Lower lobe of right lung (tissue), 2 donors: ENCODE measurements around the gene NRXN2. TPM values are rescaled to one million over a fixed set of nuclear protein-coding genes. Genes with fewer than 3 reads are reported as not detected.

Experiments
- ATAC-seq, 2 donors: fragments of 200-7000 bp; cut with Tn5 transposase; one replicate each; pipeline ENCODE4 v1.9.1; 2020 to 2022; ENCODE audit warnings: mild to moderate bottlenecking in 2 of 2, moderate library complexity in 2 of 2
- DNase-seq: peaks from one replicate; pipeline ENCODE4 v3.0.0-alpha.2; 2020
- H3K27ac ChIP-seq: fragments of 200-600 bp; one replicate; pipeline ENCODE4 v1.8.0; 2022
- H3K27me3 ChIP-seq: fragments of 200-600 bp; one replicate; pipeline ENCODE4 v1.8.0; 2022; ENCODE audit warnings: low read depth
- H3K36me3 ChIP-seq: fragments of 200-600 bp; one replicate; pipeline ENCODE4 v1.8.0; 2022; ENCODE audit warnings: mild to moderate bottlenecking
- H3K4me1 ChIP-seq: fragments of 200-600 bp; one replicate; pipeline ENCODE4 v1.8.0; 2022
- H3K4me3 ChIP-seq: fragments of 200-600 bp; one replicate; pipeline ENCODE4 v1.8.0; 2022; ENCODE audit warnings: mild to moderate bottlenecking
- H3K9me3 ChIP-seq: fragments of 200-600 bp; one replicate; pipeline ENCODE4 v1.8.0; 2022
- CTCF ChIP-seq: fragments of 200-600 bp; IDR thresholded peaks from one replicate; pipeline ENCODE4 v1.8.0; 2022; ENCODE audit warnings: antibody characterized with exemption, mild to moderate bottlenecking
- intact Hi-C: fragments of 100-400 bp; cut with DNase I; formaldehyde crosslinking; loops from one replicate; pipeline ENCODE4 v1.11.0; 2022
- total RNA-seq: library from RNA; stranded (reverse); fragmentation: NEBNext Ultra II Directional; extraction: Animal tissue kit (Norgen Biotek cat#: 25700); gene quantifications from one replicate; pipeline ENCODE4 v1.2.1, GENCODE V29; 2021
- donor health status: DM: no; HTN: yes; CAD: no; lungs with severe emphysema.

The NRXN2 gene
- total RNA-seq, 1 donor from 2014 or later = 1.7 TPM

- Histone ChIP-seq H3K27ac (no peak overlapping the region), H3K9me3 (no peaks in the 10 kb centered on the region), H3K27me3 (peaks cover 15% of the 10 kb centered on the region), H3K4me1 (no peaks in the 10 kb centered on the region), H3K36me3 (no peaks in the 10 kb centered on the region), H3K4me3 (no peak overlapping the region)
- ATAC-seq = no peak
- DNase-seq = no peak
- no peak for TF ChIP-seq CTCF
- intact Hi-C loops = no loop called here
Measured at GRCh38 chr11:64603411-64604110, 119.4 kb downstream of the NRXN2 start.

- peaks cover 10% of the 10 kb centered on the region for H3K27me3 ChIP-seq
- H3K4me1 ChIP-seq = no peaks in the 10 kb centered on the region
- TF ChIP-seq CTCF = no peak
- no peak for ATAC-seq
- no peak overlapping the region for H3K4me3 ChIP-seq
- H3K9me3 ChIP-seq = no peaks in the 10 kb centered on the region
- H3K36me3 ChIP-seq = no peaks in the 10 kb centered on the region
- no peak for DNase-seq
- intact Hi-C loops = no loop called here
- no peak overlapping the region for H3K27ac ChIP-seq
Measured at GRCh38 chr11:64602466-64603070, 120.4 kb downstream of the NRXN2 start.

- Histone ChIP-seq H3K4me1 (no peaks in the 10 kb centered on the region), H3K36me3 (no peaks in the 10 kb centered on the region), H3K27ac (no peak overlapping the region), H3K27me3 (peaks cover 7% of the 10 kb centered on the region), H3K4me3 (no peak overlapping the region), H3K9me3 (no peaks in the 10 kb centered on the region)
- ATAC-seq (no peak), DNase-seq (no peak)
- TF ChIP-seq CTCF = no peak
- intact Hi-C loops = no loop called here
Measured at GRCh38 chr11:64601605-64602465, 121.2 kb downstream of the NRXN2 start.

GRCh38 chr11:64600281-64600992, 122.6 kb downstream of the NRXN2 start:
- TF ChIP-seq CTCF = no peak
- intact Hi-C loops = no loop called here
- H3K27me3 ChIP-seq = peaks cover 7% of the 10 kb centered on the region
- ATAC-seq (no peak), DNase-seq (no peak)
- no peak overlapping the region for H3K4me3 ChIP-seq
- no peaks in the 10 kb centered on the region for H3K9me3 ChIP-seq
- H3K4me1 ChIP-seq = no peaks in the 10 kb centered on the region
- H3K27ac ChIP-seq = no peak overlapping the region
- H3K36me3 ChIP-seq = no peaks in the 10 kb centered on the region

GRCh38 chr11:64599698-64600211, 123.2 kb downstream of the NRXN2 start:
- no peak overlapping the region for H3K4me3 ChIP-seq
- no peaks in the 10 kb centered on the region for H3K36me3 ChIP-seq
- H3K27ac ChIP-seq = no peak overlapping the region
- no peaks in the 10 kb centered on the region for H3K4me1 ChIP-seq
- DNase-seq (no peak), ATAC-seq (no peak)
- intact Hi-C loops = no loop called here
- no peaks in the 10 kb centered on the region for H3K9me3 ChIP-seq
- TF ChIP-seq CTCF = no peak
- H3K27me3 ChIP-seq = peaks cover 7% of the 10 kb centered on the region
